ENCODE measurements around the gene PLPP4. TPM values are rescaled to one million over a fixed set of nuclear protein-coding genes. Genes with fewer than 3 reads are reported as not detected.

The PLPP4 gene
- total RNA-seq, 1 donor from 2014 or later: not detected

GRCh38 chr10:120607710-120608703 lies 151.0 kb downstream of the PLPP4 start:
- H3K79me2 ChIP-seq (ENCODE audit: low read depth): no peaks in the 10 kb centered on the region
- H3K36me3 ChIP-seq: no peaks in the 10 kb centered on the region
- no peaks in the 10 kb centered on the region for H3K27me3 ChIP-seq
- H3K9ac ChIP-seq: no peak overlapping the region
- H3K9me3 Mint-ChIP-seq: peaks cover 4% of the 10 kb centered on the region
- no peak overlapping the region for H3K4me2 ChIP-seq
- peaks cover 20% of the 10 kb centered on the region for H3K4me1 ChIP-seq
- DNase-seq (ENCODE audit: low spot score): no peak
- H3K27me3 Mint-ChIP-seq (ENCODE audit: insufficient read depth, low read depth): no peaks in the 10 kb centered on the region
- no peak overlapping the region for H2AFZ ChIP-seq (replicated peaks)
- TF ChIP-seq EZH2 (IDR thresholded peaks at IDR 0.05) (no peak), EZH2phosphoT487 (IDR thresholded peaks at IDR 0.05) (no peak), CTCF (IDR thresholded peaks at IDR 0.05) (no peak)
- no peaks in the 10 kb centered on the region for H4K20me1 ChIP-seq (ENCODE audit: low read depth)
- no peaks in the 10 kb centered on the region for H3K36me3 Mint-ChIP-seq
- no peak overlapping the region for H3K4me3 ChIP-seq
- no peak overlapping the region for H3K4me3 Mint-ChIP-seq
- H3F3A ChIP-seq (ENCODE audit: low read depth): peaks cover 3% of the 10 kb centered on the region
- H3K27ac ChIP-seq: no peak overlapping the region
- H3K9me3 ChIP-seq (ENCODE audit: low read depth): peaks cover 3% of the 10 kb centered on the region
- no peak overlapping the region for H3K27ac Mint-ChIP-seq
- H3K4me1 Mint-ChIP-seq: no peaks in the 10 kb centered on the region

DNA sequence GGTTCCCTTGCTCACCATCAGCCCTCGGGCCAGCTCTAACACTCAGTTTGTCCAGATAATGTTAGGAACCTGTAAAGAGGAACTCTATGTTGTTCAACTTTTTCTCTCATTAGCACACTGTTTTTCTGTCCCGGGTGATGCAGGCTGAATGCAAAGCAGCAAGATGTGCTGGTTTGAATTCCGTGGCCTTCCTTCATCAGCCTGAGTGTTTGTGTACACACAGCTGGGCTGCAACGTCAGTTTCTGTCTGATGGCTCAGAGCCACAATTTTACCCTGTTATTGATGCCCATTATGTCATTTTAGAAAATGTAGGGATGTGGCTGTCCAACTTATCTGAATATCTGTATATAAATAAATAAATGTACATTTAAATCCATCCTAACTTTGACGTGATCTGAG lies 152.0 kb downstream of the PLPP4 start:
- Histone ChIP-seq H3K9ac (no peak overlapping the region), H3K27me3 (no peaks in the 10 kb centered on the region), H3K9me3 (ENCODE audit: low read depth) (no peaks in the 10 kb centered on the region), H3K27ac (no peak overlapping the region), H3K4me2 (no peak overlapping the region), H3K4me3 (no peak overlapping the region), H3K4me1 (peaks cover 20% of the 10 kb centered on the region), H2AFZ (replicated peaks) (no peak overlapping the region), H3F3A (ENCODE audit: low read depth) (peaks cover 3% of the 10 kb centered on the region), H3K36me3 (no peaks in the 10 kb centered on the region), H4K20me1 (ENCODE audit: low read depth) (no peaks in the 10 kb centered on the region), H3K79me2 (ENCODE audit: low read depth) (no peaks in the 10 kb centered on the region)
- Mint-ChIP-seq H3K4me1 (no peaks in the 10 kb centered on the region), H3K27ac (no peak overlapping the region), H3K36me3 (no peaks in the 10 kb centered on the region), H3K4me3 (no peak overlapping the region), H3K9me3 (no peaks in the 10 kb centered on the region), H3K27me3 (ENCODE audit: insufficient read depth, low read depth) (no peaks in the 10 kb centered on the region)
- DNase-seq (ENCODE audit: low spot score): no peak
- TF ChIP-seq EZH2phosphoT487 (IDR thresholded peaks at IDR 0.05) (no peak), EZH2 (IDR thresholded peaks at IDR 0.05) (no peak), CTCF (IDR thresholded peaks at IDR 0.05) (no peak)

- H3K36me3 ChIP-seq: no peaks in the 10 kb centered on the region
Measured at GRCh38 chr10:120610791-120611190, 153.8 kb downstream of the PLPP4 start.

More at GRCh38 chr10:120610791-120611190, 153.8 kb downstream of the PLPP4 start:
- Mint-ChIP-seq H3K27ac (no peak overlapping the region), H3K9me3 (no peaks in the 10 kb centered on the region), H3K4me1 (no peaks in the 10 kb centered on the region), H3K27me3 (ENCODE audit: insufficient read depth, low read depth) (no peaks in the 10 kb centered on the region), H3K4me3 (no peak overlapping the region), H3K36me3 (no peaks in the 10 kb centered on the region)
- no peak overlapping the region for H2AFZ ChIP-seq (replicated peaks)
- no peaks in the 10 kb centered on the region for H3K9me3 ChIP-seq (ENCODE audit: low read depth)
- DNase-seq (ENCODE audit: low spot score): no peak
- no peak overlapping the region for H3K4me3 ChIP-seq
- no peaks in the 10 kb centered on the region for H3F3A ChIP-seq (ENCODE audit: low read depth)
- no peaks in the 10 kb centered on the region for H3K27me3 ChIP-seq
- H3K4me1 ChIP-seq: peaks cover 9% of the 10 kb centered on the region
- TF ChIP-seq CTCF (IDR thresholded peaks at IDR 0.05) (no peak), EZH2phosphoT487 (IDR thresholded peaks at IDR 0.05) (no peak), EZH2 (IDR thresholded peaks at IDR 0.05) (no peak)
- no peak overlapping the region for H3K27ac ChIP-seq
- H3K9ac ChIP-seq: no peak overlapping the region
- no peak overlapping the region for H3K4me2 ChIP-seq
- no peaks in the 10 kb centered on the region for H3K79me2 ChIP-seq (ENCODE audit: low read depth)
- H4K20me1 ChIP-seq (ENCODE audit: low read depth): no peaks in the 10 kb centered on the region
